ENCODE measurements around the gene FNTB.
"Not testable (repeated sequence)": the region's sequence is repeated elsewhere in the genome, so short reads cannot be mapped to it uniquely, and the experiment has no call there.

The FNTB gene

DNA sequence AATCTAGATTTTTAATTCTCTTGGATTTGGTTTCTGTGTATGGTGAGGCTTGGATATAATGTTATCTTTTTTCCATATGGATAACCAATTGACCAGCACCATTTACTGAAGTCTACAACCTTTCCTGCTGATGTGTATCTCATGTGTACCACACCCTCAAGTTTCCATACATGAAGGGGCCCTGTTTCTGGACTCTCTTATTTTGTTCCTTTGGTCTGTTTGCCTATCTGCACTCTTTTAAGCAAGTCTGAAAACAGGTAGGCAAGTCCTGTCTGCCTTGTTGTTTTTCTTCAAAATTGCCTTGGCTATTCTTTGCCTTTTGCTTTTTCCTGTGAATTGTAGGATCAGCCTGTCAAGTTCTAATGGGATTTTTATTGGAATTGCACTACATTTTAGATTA lies 71.0 kb downstream of the FNTB start:
- no peak for DNase-seq

- DNase-seq = no peak
Measured at GRCh38 chr14:65062096-65063075, 75.7 kb downstream of the FNTB start.

DNA sequence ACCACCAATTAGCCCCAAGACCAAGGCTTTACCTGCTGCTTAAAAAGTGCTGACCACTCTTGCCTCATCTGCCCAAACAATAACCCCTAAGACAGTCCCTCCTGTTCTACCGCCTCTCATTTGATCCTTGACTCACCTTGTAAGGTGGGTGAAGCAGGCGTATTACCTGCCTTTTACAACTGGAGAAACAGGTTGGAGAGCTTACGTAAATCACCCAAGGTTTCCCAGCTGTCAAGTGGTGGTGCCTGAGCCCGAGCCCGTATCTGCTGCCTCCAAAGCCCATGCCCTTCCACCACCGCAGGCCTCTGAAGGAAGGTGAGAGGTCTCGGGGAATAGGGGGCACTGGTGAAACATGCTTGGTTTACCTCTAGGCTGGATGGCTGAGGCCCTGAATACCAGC lies 79.0 kb downstream of the FNTB start:
- no peak for DNase-seq

GRCh38 chr14:65069874-65070413 lies 83.2 kb downstream of the FNTB start:
- DNase-seq = no peak

DNA sequence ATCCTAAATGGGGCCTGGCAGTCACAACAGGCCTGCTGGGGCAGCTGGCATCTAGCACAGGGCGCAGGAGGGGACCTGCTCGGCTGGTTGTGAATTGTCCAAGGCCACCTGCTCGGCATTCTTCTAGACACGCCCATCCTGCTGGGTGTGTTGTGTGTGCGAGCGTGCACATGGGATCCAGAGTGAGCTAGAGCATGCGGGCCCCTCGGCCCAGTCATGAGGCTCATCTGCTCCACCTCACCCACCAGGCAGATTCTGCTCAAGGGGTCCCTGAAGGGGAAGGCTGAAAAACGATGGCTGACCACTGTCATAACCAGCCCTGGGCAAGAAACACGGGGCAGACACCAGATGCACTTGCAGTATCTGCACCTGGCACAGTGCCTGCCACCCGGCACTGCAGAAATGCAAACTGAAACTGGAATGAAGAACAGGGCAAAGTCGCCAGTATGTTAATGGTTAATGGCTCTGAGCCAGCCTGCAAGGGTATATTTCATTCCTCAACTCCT lies 83.8 kb downstream of the FNTB start:
- DNase-seq = no peak

DNA sequence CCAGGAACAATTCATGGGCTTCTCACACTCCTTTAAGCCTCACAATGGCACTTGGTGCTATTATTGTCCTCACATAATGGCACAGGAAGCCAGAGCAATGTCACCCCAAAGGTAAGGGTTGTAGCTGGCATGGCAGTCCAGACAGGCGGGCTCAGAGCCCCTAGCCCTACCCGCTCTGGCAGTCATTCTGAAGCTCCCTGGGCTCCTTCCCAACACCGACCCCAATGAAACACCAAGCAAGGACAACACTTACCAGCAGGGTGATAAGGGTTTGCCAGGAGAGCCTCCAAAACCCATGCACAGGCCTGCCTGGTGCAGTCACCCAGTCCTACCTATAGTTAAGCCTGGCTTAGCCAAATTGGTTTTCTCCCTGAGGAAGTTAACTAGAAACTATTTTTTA lies 84.8 kb downstream of the FNTB start:
- DNase-seq = no peak

DNA sequence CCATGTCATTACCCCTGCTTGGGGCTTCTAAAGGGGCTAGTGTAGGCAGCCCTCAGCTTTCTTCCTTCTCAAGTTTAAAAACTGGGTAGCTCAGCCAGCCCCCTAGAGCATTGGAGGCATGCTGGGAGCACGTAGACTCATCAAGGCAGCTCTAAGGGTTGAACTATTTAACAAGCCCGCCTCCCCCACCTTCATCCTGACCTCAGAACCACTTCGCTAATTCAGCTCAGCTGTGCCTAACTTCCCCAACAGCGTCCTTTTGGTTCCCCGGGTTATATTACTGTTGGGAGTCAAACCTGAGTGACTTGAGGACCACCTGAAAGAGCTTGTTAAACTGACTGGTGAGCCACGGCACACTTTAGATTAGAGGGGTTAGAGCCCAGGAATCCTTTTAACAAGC lies 85.6 kb downstream of the FNTB start:
- no peak for DNase-seq

DNA sequence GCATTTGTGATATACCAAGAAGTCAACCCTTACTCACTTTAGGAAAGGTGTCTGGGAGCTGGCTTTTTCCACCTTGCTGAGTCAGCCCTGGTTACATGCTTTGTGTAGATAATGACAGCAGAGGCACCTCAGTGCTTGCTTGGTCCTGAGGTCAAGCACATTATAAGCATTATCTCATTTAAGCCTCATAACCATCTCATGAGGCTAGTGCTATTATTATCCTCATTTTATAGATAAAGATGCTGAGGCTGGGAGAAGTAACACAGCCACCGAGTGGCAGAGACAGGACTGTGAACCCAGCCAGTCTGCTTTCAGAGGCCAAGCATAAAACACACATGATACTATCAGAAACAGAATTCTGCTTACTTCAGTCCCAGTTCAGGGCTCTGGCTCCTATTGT lies 86.2 kb downstream of the FNTB start:
- no peak for DNase-seq

DNA sequence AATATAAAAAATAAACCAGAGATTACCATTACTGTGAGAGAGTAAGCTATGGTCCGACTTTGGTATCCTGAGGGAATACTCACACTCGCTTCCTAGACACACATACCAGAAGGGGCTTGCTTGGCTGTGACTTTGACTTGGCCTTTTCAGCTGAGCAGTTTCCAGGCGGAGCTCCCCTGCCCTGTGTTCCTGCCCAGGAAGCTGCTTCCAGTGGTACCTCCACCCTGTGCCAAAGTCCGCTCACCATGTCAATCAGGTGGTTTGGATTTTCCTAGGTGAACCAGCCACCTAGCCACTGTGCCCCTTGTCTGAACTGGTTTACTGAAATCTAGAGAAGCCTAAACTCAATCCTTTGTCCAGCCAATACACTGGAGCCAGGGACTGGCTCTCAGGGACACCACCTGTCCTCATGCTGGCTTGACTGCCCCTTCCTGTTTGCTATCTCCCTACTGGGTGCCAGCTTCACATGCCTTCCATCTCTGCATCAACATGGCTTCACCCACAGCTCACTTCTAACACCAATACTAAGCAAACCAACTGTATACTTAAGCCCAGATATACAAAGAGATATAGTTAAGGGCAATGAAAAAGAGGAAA lies 87.0 kb downstream of the FNTB start:
- no peak for DNase-seq

GRCh38 chr14:65074449-65075150 lies 87.9 kb downstream of the FNTB start:
- DNase-seq = no peak

DNA sequence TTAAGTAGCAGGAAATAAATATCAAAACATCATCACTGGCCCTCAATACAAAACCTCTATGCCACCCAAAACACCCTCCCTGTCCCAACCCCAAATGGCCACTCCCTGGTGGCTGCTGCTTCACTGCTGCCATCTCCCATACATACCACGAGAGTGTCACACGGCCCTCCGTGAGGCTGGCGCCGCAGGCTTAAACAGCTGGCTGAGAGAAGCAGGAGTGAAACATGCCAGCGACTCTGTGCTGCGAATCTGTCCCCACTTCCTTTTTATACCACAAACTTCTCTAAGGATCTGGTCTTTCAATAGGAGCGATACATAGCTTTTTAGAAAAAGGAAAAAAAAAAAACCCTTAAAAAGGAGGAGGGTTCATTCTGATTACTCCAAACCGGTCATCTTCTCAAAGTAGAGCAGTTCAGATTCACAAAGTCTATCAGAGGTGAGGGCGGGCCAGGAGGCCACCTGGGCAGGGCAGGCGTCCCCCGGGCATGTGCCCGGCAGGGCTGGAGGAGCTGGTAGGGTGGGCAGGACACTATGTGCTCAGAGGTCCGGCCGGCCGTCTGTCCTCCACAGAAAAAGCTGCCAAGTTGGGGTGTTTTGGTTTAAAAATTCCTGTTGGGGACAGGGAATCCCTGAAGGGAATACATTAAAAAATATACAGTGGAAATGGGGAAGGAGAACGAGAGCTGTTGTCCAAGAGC lies 89.1 kb downstream of the FNTB start:
- DNase-seq = no peak

DNA sequence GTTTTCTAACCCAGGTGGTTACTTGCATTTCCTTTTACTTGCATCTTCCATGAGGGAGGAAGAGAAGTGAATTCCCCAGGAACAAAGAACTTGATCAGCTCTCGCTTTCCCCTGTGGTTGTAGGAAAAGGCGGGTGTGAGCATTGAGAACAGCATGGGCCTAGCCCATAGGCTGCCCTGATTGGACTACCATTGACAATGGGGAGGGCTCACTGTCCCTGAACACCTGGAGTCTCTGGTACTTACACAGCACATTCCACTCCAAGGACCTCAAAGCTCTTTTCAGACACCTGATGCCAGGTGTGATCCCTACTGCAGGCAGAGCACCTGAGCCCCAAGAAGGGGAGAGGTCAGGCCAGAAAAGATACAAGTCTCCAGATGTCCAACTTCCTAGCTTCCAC lies 90.6 kb downstream of the FNTB start:
- no peak for DNase-seq

GRCh38 chr14:65079201-65079600 lies 92.5 kb downstream of the FNTB start:
- no peak for DNase-seq

DNA sequence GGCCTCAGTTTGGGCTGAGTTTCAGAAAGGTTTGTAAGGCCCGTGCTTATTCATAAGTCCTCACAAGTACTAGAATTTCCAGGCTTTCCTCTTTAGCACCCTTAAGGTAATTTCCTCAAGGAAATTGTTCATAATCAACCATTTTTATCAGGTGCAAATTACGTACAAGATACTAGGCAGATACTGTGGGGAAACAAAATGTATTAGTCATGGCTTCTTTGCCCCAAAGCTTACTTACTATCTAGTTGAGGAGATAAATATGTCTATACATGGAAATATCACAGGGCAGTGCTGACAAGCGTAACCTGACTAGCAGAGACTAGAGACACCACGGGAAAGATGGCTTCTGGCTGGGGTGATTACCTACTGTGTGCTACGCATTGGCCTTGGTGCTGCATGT lies 93.1 kb downstream of the FNTB start:
- DNase-seq = no peak

DNA sequence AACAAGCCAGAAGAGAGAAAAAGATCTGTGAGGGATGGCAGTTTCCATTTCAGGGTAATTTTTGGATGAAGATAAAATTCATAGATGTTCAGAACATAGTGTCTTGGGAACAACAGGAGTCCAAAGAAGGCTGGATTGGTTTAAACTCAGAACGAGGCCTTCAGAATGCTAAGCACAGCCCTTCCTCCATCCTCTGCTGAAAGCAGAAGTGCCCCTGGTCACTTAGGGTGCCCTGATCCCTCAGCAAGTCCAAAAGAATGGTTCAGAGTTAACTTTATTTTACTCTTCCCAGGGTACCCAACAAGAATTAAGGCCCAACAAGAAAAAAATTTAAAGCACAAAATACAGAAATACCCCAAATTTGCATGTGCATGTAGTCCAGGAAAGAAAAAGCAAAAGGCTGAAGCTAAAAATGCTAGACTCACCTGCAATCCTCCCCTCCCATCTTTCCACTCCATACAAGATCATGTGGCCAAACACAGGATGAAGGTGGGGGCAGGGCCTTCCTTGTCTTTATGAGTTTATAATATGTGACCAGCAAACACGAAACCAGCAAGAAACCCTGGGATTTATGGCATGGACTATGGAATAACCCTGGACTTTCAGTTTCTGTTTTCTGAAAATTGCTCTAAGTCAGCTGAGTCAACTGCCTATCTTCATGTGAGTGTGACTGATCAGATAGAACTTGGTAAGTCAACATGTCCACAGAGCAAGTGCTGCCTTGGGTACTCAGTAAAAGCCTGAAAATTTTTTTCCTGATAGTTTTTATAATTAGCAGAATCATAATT lies 94.5 kb downstream of the FNTB start:
- DNase-seq = no peak

DNA sequence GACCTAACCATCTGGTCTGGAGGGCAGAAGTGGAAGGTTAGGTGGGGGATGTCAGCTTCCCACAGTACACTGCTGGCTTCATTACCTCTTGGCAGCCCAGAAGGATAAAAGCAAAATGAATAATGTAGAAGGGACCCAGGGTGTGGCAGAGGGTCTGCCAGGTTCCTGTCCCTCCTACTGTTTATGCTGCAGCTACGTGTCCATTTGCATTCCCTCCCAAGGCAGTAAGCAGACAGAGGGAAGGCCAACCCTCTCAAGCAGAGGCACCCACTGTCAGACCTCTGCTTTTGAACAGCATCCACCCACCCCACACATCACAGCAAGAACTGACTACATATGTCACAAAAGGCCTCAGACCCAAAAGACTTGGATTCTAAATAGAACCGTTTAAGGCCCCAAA lies 96.2 kb downstream of the FNTB start:
- DNase-seq = no peak

GRCh38 chr14:65084554-65085505 lies 98.1 kb downstream of the FNTB start:
- no peak for DNase-seq

DNA sequence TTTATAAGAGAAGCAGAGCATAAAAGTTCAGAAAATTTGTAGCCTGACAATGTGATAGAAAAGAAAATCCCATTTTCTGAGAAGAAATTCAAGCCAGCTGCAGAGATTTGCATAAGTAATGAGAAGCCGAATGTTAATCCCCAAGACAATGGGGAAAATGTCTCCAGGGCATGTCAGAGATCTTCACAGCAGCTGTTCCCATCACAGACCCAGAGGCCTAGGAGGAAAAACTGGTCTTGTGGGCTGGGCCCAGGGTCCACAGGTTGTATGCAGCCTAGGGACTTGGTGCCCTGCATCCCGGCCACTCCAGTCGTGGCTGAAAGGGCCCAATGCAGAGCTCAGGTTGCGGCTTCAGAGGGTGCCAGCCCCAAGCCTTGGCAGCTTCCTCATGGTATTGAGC lies 100.0 kb downstream of the FNTB start:
- not testable (repeated sequence) for DNase-seq

DNA sequence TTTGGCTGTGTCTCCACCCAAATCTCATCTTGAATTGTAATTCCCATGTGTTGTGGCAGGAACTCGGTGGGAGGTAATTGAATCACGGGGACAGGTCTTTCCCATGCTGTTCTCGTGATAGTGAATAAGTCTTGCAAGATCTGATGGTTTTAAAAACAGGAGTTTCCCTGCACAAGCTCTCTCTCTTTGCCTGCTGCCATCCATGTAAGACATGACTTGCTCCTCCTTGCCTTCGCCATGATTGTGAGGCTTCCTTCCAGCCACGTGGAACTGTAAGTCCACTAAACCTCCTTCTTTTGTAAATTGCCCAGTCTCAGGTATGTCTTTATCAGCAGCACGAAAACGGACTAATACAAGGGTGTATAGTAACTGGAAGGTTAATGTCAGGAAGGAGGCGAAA lies 101.1 kb downstream of the FNTB start:
- DNase-seq = not testable (repeated sequence)

- no peak for DNase-seq
Measured at GRCh38 chr14:65092349-65092748, 105.7 kb downstream of the FNTB start.
